Measurements from ENCODE around the gene PPP3CA.
A peak's percentile ranks its signal among the peaks of the same experiment; 100 is the strongest.
"Not testable (repeated sequence)": the region's sequence is repeated elsewhere in the genome, so short reads cannot be mapped to it uniquely, and the experiment has no call there.

The PPP3CA gene

GRCh38 chr4:101201421-101201820 is 145.9 kb downstream of the PPP3CA start:
- no peak for DNase-seq

GRCh38 chr4:101200561-101200960 is 146.8 kb downstream of the PPP3CA start:
- no peak for DNase-seq

DNA sequence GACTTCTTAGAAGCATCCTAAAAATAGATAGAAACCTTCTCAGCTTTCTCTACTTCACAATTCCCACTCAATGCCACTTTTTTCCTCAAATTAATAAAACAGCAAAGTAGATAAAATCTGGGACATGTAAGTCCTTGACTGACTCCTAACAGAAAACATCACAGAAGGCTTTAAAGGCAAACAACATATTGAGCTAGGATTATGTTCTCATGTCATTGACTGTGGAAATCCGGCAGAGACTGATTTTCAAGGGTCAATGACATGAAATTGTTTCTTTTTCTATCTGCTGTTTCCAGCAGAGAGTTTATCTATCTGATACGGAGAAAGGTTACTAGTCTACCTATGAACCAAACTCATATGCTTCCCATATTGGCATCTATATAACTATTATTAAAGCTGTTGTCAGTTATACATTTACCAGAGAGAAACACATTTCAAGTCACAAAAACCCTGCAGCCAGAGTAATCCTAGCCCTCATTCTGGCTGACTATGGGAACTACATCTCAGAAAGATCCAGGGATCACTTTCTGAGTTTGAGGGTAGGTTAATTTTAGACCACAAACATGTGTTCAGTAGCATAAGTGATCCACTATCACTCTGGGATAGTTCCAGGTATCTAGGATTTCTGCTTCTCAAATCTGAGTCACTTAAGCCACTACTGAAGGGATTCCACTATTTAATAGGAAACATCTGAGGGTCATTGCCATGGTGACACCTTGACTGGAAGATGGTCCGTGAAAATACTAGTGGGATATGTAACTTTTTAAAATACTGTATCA is 147.6 kb downstream of the PPP3CA start:
- DNase-seq: no peak

GRCh38 chr4:101198682-101199339 is 148.5 kb downstream of the PPP3CA start:
- peak; percentile 53 for DNase-seq

DNA sequence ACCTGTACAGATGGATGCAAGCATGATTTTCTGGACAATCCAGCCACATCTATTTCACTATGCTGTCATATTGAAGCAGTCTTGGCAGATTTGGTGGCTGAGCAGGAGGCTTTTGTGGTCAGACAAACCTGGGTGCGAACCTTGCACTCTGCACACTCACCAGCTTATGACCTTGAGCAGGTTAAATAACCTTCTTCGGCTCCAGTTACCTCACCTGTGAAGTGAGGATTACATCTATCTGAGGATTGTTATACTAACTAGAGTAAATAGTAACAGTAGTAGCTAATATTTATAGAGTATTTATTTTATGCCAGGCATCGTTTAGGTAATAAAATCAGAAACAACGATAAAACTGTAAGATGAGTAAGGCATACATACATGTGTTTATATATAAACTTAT is 150.0 kb downstream of the PPP3CA start:
- no peak for DNase-seq

GRCh38 chr4:101192244-101192643 is 155.1 kb downstream of the PPP3CA start:
- no peak for DNase-seq

DNA sequence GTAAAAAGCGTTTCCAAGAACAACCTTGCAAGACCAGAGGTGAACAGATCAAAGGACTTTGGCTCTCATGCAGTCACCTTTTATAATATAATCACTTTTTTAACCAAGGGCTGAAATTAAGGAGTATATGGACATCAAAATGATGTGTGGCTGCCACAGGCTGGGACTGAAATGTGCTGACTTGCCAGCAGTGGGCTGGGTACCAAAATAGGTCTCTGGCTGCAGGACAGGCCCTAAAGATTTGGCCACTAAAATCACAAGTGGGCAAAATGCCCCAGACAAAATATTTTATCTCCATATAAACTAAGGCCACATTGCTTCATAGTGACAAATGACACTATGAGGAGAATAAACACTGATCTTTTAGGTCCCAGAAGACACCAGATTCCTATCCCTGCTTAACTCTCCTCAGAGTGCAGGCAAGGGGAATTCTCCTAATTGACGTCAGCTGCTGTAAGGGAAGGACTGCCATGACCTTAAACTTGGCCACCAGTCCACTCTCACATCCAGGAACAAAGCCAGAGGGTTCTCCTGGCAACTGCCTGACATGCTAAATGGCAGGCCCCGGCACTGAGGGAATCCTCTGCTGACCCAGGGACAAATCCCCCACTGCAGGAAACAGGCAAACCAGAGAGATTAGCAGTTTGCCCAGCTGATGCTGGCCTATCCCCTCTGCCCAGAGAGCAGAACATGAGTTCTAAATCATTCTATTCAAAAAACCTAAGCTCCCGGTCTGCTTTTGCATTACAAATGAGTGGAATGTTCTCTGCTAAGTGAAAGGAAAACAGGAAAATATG is 155.8 kb downstream of the PPP3CA start:
- DNase-seq: no peak

DNA sequence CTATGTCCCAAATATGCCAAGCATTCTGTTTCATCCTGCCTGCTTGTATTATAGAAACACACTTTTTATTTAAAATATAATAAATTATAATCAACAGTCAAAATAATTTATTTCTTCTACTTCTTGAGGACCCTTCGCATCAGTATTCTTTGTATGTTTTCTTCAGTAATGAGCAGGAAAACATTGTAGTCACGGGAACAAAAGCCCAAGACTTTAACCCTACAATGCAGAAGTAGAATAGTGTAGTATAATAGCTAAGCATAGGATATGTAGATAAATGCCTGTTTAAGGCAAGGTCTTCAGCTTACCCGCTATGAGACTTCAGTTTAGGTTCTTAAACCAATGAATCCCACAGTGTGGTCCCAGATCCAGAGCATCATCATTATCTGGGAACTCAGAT is 156.6 kb downstream of the PPP3CA start:
- no peak for DNase-seq

DNA sequence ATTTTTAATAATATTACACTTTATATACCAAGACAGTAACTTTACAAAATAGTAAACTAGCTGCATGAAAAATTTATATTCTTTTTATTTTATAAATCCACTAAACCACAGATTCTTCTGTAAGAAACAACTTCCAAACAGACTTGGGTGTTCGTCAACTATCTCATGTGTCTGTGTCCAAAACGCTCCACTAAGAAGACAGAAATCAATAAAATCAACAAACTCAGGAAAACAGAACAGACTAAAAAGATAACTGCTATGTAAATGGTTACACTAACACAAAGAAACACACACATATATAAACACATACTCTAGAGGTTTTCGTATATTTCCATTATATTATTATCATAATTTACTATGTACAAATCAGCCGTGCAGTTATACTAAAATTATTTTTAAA is 158.4 kb downstream of the PPP3CA start:
- DNase-seq: no peak

DNA sequence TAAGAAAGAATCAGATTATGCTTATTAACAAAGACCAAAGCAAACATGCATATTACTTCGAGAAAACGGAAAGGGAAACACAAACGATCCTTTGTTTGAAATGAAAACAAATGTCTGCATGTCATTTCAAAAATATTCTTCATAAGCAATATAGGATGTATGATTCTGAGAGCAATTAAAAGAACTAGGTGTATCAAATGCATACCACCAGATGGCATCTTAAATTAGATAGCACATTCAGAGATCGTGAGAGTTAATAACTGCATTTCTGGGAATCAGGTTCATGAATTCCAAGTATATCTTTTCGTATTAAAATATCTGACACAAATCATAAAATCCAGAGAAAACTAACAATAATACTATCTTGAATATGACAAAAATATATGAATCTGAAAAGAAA is 159.5 kb downstream of the PPP3CA start:
- no peak for DNase-seq

- DNase-seq: no peak
These were observed 160.7 kb downstream of the PPP3CA start for GRCh38 chr4:101186567-101187184.

- DNase-seq: no peak
These were observed 162.7 kb downstream of the PPP3CA start for GRCh38 chr4:101184668-101185067.

GRCh38 chr4:101183666-101184373 is 163.5 kb downstream of the PPP3CA start:
- DNase-seq: no peak

- no peak for DNase-seq
These were observed 164.1 kb downstream of the PPP3CA start for GRCh38 chr4:101183221-101183620.

GRCh38 chr4:101182688-101183087 is 164.6 kb downstream of the PPP3CA start:
- not testable (repeated sequence) for DNase-seq

GRCh38 chr4:101178731-101179130 is 168.6 kb downstream of the PPP3CA start:
- no peak for DNase-seq

GRCh38 chr4:101177154-101177553 is 170.2 kb downstream of the PPP3CA start:
- no peak for DNase-seq

GRCh38 chr4:101175896-101176676 is 171.2 kb downstream of the PPP3CA start:
- DNase-seq: no peak

DNA sequence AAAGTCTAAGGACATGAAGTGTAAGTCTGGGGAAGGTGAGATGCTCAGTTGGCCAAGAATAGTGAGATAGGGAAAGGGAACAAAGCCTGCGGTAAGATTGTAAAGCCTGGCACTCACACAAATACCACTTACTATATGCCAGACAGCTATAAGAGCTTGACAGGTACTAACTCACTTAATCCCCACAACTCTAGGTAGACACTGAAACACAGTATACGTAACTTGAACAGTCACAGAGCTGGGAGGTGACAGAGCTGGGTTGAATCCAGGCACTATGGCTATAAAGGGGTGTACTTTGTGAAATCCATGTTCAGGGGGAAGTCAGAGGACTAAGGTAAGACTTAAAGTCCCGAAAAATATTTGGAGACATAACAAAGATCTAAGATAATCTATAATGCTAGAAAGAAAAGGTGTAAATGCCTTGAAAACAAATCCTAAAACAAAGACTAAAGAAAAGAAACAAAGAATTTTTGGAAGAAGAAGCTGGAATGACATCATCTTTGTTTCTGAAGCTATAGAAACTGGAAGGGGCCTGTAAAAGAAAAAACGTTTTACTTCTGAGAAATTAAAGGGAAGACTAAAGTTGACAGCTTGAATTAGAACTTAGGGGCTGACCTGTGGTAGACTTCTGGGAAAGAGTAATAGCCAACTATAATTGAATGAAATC is 172.5 kb downstream of the PPP3CA start:
- no peak for DNase-seq

- DNase-seq: no peak
These were observed 175.0 kb downstream of the PPP3CA start for GRCh38 chr4:101172369-101172768.

- DNase-seq: no peak
These were observed 175.6 kb downstream of the PPP3CA start for GRCh38 chr4:101171747-101172146.

Data from NCI-H1436 treated with DMSO at 0.1 percent for 48 hours (cell line).